C4-2B (cell line): Measurements from ENCODE around the gene COTL1.

Source experiments
- CTCF ChIP-seq: fragments of 450-650 bp; conservative IDR thresholded peaks from 2 replicates; pipeline ENCODE4 v1.5.1; 2017; ENCODE audit warnings: mild to moderate bottlenecking
- ZFX ChIP-seq: fragments of 450-650 bp; IDR thresholded peaks from 2 replicates; pipeline ENCODE4 v1.6.1; 2017

- TF ChIP-seq CTCF (no peak), ZFX (no peak)
Measured at GRCh38 chr16:84546669-84547545, 71.0 kb downstream of the COTL1 start.
